HG03432 (cell line): ENCODE measurements around the gene ITSN2.
"Not testable (repeated sequence)": the region's sequence is repeated elsewhere in the genome, so short reads cannot be mapped to it uniquely, and the experiment has no call there.

ENCODE experiments used
- ATAC-seq: cut with Tn5 transposase; IDR thresholded peaks from one replicate; pipeline ENCODE4 v1.9.1; 2021; ENCODE audit warnings: mild to moderate bottlenecking, moderate library complexity; ENCODE audit not compliant: unreplicated experiment

The ITSN2 gene

DNA sequence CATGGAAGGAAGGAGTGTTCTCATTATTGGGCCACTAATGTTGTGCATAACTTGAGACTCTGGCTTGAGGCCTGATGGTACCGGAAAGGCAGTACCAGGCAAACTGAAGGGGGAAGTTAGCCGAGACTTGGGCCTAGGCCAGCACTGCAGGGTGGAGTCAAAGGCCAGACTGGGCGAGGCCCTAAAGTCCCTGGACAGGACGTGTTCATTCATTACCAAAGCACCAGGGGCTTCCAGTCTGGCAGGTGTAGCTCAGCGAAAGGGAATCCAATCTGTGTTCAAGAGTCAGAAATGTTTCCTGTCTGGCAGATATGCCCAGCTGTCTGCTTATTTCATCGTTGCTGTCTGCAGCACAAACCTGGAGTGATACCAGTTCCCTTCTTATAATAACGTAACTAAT, 4.7 kb upstream of the ITSN2 start:
- peak; percentile 33 for ATAC-seq

GRCh38 chr2:24363301-24363700, 3.0 kb upstream of the ITSN2 start:
- no peak for ATAC-seq

DNA sequence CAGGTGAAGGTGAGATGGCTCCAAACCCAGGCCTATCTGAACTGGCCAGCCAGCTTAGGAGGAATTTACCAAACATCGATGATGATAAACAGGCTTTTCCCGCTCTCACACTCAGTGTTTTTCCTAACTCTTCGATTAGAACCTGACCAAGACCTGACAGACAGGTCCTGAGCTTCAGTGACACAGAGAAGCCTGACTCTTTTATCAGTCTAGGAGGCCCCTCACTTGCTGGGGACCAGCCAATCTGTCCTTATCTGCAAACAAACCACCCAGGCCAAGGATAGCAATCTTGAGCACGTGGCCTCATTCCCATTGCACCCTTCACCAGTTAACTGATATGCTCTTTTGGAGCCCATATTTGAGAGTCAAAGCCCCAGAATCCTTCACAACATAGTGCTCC, 1.9 kb upstream of the ITSN2 start:
- no peak for ATAC-seq

GRCh38 chr2:24360963-24361330, 611 bp upstream of the ITSN2 start:
- ATAC-seq: no peak

GRCh38 chr2:24359129-24360049, 947 bp downstream of the ITSN2 start:
- ATAC-seq: peak; percentile 11

DNA sequence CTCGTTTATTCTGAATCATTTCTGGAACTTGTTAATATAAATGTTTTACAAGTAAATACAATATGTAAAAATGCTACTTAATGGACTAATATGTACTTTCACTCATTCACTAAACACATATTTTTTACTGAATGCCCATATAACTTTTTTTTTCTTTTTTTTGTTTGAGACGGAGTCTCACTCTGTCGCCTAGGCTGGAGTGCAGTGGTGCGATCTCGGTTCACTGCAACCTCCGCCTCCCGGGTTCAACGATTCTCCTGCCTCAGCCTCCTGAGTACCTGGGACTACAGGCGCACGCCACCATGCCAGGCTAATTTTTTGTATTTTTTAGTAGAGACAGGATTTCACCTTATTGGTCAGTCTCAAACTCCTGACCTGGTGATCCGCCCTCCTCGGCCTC, 2.6 kb downstream of the ITSN2 start:
- ATAC-seq: not testable (repeated sequence)

- not testable (repeated sequence) for ATAC-seq
These were observed 3.2 kb downstream of the ITSN2 start for GRCh38 chr2:24357115-24357514.

DNA sequence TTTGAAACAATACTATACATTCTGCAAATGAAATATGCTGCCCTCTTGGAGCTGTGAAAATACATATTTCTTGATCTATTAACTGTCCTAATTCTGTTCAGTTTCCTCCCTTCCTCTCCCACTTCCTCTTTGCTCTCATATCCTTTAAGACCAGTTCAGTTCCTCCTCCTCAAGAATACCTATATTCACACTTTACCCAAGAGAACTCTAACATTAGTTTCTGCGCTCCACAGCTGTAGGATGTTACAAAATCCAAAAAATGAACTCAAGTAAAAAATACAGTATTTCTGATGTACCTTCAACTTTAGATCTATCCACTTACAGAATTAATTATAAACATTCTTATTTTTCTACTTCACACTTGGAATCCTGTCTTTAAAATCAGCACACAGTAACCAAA, 5.4 kb downstream of the ITSN2 start:
- ATAC-seq: no peak

DNA sequence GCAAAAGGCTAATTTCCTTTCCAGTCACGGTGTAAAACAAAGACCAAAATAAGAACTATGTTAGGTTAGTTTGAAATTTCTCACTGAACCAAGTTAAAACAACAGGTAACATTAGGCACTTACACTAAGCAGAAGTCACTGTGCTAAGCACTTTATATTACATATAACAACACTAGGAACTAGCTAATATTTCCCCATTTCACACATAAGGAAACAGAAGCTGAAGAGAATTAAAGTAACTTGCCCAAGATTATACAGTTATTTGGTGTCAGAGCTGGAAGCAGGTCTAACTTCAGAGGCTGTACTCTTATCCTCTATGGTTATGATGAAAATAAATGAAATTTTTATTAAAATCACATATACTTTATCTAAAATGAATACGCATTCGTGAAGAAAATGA, 5.9 kb downstream of the ITSN2 start:
- ATAC-seq: no peak

DNA sequence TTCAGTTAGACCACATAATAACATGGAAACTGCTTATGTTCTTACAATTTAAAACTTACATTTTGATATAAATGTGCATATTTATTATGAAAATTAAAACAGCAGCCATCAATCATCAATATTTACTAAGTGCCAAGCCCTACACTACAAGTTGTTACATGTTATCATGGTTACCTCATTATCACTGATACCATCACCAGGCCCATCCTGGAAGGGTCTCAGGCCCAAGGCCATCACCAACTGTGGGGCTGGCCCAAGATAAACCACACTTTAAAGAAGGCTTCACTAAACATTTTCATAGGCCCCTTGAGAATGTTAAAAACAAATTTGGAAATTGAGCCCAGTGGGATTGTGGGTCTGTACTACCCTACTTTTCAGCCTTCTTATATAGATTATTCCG, 6.4 kb downstream of the ITSN2 start:
- no peak for ATAC-seq

DNA sequence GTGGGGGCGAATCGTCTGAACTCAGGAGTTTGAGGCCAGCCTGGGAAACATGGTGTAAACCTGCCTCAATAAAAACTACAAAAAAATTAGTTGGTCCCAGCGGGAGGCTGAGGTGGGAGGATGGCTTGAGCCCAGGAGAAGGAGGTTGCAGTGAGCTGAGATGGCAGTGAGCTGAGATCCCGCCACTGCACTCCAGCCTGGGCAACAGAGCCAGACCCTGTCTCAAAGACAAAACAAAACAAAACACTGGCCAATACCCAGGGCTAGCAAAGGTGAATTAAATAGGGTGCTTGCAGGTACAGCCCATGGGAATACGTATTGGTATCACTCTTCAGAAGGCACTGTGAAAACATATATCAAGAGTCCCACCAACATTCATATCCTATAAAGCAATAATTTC, 7.0 kb downstream of the ITSN2 start:
- no peak for ATAC-seq

DNA sequence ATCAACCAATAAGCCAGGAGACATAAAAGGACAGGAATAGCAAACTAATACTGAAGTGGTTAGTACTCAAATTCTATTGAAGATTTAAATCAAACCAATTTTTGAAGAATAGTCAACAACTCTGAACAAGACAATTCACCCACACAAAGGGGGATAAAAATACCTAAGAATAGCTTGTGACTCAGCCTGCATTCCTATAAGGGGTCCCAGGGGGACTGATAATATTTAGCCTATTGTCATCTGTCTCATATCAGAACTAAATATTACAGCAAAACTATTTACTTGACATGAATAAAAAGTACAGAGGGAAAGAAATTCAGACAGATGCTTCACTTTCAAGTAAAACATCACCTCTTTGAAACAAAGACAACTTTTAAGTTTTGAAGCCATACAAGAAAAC, 7.7 kb downstream of the ITSN2 start:
- ATAC-seq: no peak

DNA sequence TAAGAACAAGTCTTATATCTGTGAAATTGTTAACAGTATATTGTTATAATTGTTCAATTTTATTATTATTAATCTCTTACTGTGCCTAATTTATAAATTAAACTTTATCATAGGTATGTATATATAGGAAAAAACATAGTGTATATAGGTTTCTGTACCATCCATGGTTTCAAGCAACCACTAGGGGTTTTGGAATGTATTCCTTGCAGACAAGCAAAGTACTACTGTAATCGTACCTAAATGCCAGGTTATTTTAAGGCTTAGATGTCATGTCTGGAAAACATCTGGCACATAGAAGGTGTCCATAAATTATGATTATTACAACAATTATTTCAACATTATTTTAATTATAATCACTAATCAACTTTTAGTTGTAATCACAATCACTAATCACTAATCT, 8.4 kb downstream of the ITSN2 start:
- no peak for ATAC-seq

- no peak for ATAC-seq
These were observed 8.8 kb downstream of the ITSN2 start for GRCh38 chr2:24351627-24351938.

DNA sequence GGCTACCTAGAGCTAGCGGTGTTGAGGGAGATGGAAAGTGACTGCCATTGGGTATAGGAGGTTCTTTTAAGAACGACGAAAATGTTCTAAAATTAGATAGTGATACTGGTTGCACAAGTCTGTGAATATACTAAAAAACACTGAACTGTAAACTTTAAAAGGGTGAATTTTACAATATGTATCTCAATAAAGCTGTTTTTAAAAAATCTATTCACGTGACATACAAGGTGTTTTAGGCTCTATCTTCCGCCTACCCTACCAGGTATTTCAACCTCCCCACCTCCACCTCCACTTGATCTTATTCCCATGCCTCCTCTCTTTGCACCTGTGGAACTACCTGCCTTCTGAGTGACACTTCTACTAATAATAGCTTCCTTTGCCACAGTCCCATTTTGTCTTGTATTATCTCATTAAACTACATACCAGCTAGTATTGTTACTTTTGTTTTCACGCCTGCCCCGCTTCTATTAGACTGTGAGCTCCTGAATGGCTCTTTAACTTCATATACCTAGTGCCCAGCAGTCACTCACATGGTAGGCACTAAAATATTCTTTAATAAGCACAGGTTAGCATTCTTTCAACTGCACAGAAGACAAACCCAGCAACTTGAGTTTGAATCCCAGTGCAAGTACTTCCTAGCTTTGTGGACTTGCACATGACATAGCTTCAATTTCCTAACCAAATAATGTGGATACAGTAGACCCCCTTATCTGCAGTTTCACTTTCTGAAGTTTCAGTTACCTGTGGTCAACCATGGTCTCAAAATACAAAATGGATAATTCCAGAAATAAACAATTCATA, 9.3 kb downstream of the ITSN2 start:
- ATAC-seq: no peak

GRCh38 chr2:24349097-24349496, 11.2 kb downstream of the ITSN2 start:
- no peak for ATAC-seq

- ATAC-seq: no peak
These were observed 14.4 kb downstream of the ITSN2 start for GRCh38 chr2:24345937-24346336.

- peak; percentile 68 for ATAC-seq
These were observed 17.0 kb downstream of the ITSN2 start for GRCh38 chr2:24343225-24343882.

- ATAC-seq: peak; percentile 64
These were observed 18.0 kb downstream of the ITSN2 start for GRCh38 chr2:24342110-24342910.

- no peak for ATAC-seq
These were observed 20.5 kb downstream of the ITSN2 start for GRCh38 chr2:24339856-24340262.

- ATAC-seq: not testable (repeated sequence)
These were observed 21.2 kb downstream of the ITSN2 start for GRCh38 chr2:24339098-24339497.
